ENCODE measurements around the gene SERPINE1. TPM values are rescaled to one million over a fixed set of nuclear protein-coding genes. Genes with fewer than 3 reads are reported as not detected.
"Not testable (repeated sequence)": the region's sequence is repeated elsewhere in the genome, so short reads cannot be mapped to it uniquely, and the experiment has no call there.

SERPINE1 gene
- total RNA-seq, 1 experiment from 2014 or later, result not detected

- Histone ChIP-seq H2AFZ (ENCODE audit: low read length) (no peak overlapping the region), H3K9ac (ENCODE audit: low read length) (no peak overlapping the region), H3K4me3 (ENCODE audit: low read length) (no peak overlapping the region), H3K79me2 (ENCODE audit: low read length) (peaks cover 21% of the 10 kb centered on the region), H3K9me2 (replicated peaks; ENCODE audit: insufficient read depth, low read length) (no peaks in the 10 kb centered on the region), H3K4me2 (ENCODE audit: low read depth, low read length, poor library complexity, severe bottlenecking) (no peak overlapping the region), H3K4me1 (ENCODE audit: low read length) (peaks cover 16% of the 10 kb centered on the region), H3K27ac (ENCODE audit: low read length) (no peak overlapping the region), H3K9me3 (ENCODE audit: low read length) (no peaks in the 10 kb centered on the region), H4K20me1 (ENCODE audit: insufficient read depth, low read depth, low read length) (no peaks in the 10 kb centered on the region), H3K27me3 (ENCODE audit: low read length) (no peaks in the 10 kb centered on the region), H3K36me3 (ENCODE audit: insufficient read depth, low read length) (no peaks in the 10 kb centered on the region)
- no peak for DNase-seq
Observed at GRCh38 chr7:101088858-101089529, 37.9 kb upstream of the SERPINE1 start.

GRCh38 chr7:101089876-101090275 lies 37.0 kb upstream of the SERPINE1 start:
- no peaks in the 10 kb centered on the region for H3K9me2 ChIP-seq (replicated peaks; ENCODE audit: insufficient read depth, low read length)
- H3K27ac ChIP-seq (ENCODE audit: low read length), result no peak overlapping the region
- no peak overlapping the region for H3K9ac ChIP-seq (ENCODE audit: low read length)
- H3K4me1 ChIP-seq (ENCODE audit: low read length), result peaks cover 13% of the 10 kb centered on the region
- no peaks in the 10 kb centered on the region for H3K9me3 ChIP-seq (ENCODE audit: low read length)
- H4K20me1 ChIP-seq (ENCODE audit: insufficient read depth, low read depth, low read length), result no peaks in the 10 kb centered on the region
- no peak overlapping the region for H3K4me3 ChIP-seq (ENCODE audit: low read length)
- H3K4me2 ChIP-seq (ENCODE audit: low read depth, low read length, poor library complexity, severe bottlenecking), result no peak overlapping the region
- DNase-seq, result no peak
- H3K27me3 ChIP-seq (ENCODE audit: low read length), result no peaks in the 10 kb centered on the region
- no peaks in the 10 kb centered on the region for H3K36me3 ChIP-seq (ENCODE audit: insufficient read depth, low read length)
- peaks cover 21% of the 10 kb centered on the region for H3K79me2 ChIP-seq (ENCODE audit: low read length)
- H2AFZ ChIP-seq (ENCODE audit: low read length), result no peak overlapping the region

GRCh38 chr7:101092266-101092905 lies 34.5 kb upstream of the SERPINE1 start:
- H4K20me1 ChIP-seq (ENCODE audit: insufficient read depth, low read depth, low read length), result not testable (repeated sequence)

GRCh38 chr7:101093906-101094305 lies 33.0 kb upstream of the SERPINE1 start:
- no peak overlapping the region for H3K27ac ChIP-seq (ENCODE audit: low read length)
- no peak overlapping the region for H2AFZ ChIP-seq (ENCODE audit: low read length)
- H3K9ac ChIP-seq (ENCODE audit: low read length), result no peak overlapping the region
- H3K9me3 ChIP-seq (ENCODE audit: low read length), result no peaks in the 10 kb centered on the region
- no peak overlapping the region for H3K4me3 ChIP-seq (ENCODE audit: low read length)
- no peaks in the 10 kb centered on the region for H3K4me1 ChIP-seq (ENCODE audit: low read length)
- H3K9me2 ChIP-seq (replicated peaks; ENCODE audit: insufficient read depth, low read length), result no peaks in the 10 kb centered on the region
- H3K79me2 ChIP-seq (ENCODE audit: low read length), result no peaks in the 10 kb centered on the region
- H3K4me2 ChIP-seq (ENCODE audit: low read depth, low read length, poor library complexity, severe bottlenecking), result no peak overlapping the region
- H4K20me1 ChIP-seq (ENCODE audit: insufficient read depth, low read depth, low read length), result no peaks in the 10 kb centered on the region
- DNase-seq, result no peak
- no peaks in the 10 kb centered on the region for H3K36me3 ChIP-seq (ENCODE audit: insufficient read depth, low read length)
- H3K27me3 ChIP-seq (ENCODE audit: low read length), result no peaks in the 10 kb centered on the region

More at GRCh38 chr7:101092266-101092905, 34.5 kb upstream of the SERPINE1 start:
- H3K4me1 ChIP-seq (ENCODE audit: low read length); H2AFZ ChIP-seq (ENCODE audit: low read length); H3K4me2 ChIP-seq (ENCODE audit: low read depth, low read length, poor library complexity, severe bottlenecking); H3K27me3 ChIP-seq (ENCODE audit: low read length); H3K4me3 ChIP-seq (ENCODE audit: low read length); H3K9me2 ChIP-seq (replicated peaks; ENCODE audit: insufficient read depth, low read length); H3K36me3 ChIP-seq (ENCODE audit: insufficient read depth, low read length); H3K79me2 ChIP-seq (ENCODE audit: low read length); H3K9me3 ChIP-seq (ENCODE audit: low read length); H3K27ac ChIP-seq (ENCODE audit: low read length); H3K9ac ChIP-seq (ENCODE audit: low read length); DNase-seq: not testable (repeated sequence)

GRCh38 chr7:101094376-101094775 lies 32.5 kb upstream of the SERPINE1 start:
- Histone ChIP-seq H3K9me2 (replicated peaks; ENCODE audit: insufficient read depth, low read length) (no peaks in the 10 kb centered on the region), H3K4me3 (ENCODE audit: low read length) (no peak overlapping the region), H4K20me1 (ENCODE audit: insufficient read depth, low read depth, low read length) (no peaks in the 10 kb centered on the region), H3K36me3 (ENCODE audit: insufficient read depth, low read length) (no peaks in the 10 kb centered on the region), H3K79me2 (ENCODE audit: low read length) (no peaks in the 10 kb centered on the region), H3K9me3 (ENCODE audit: low read length) (no peaks in the 10 kb centered on the region), H3K27ac (ENCODE audit: low read length) (no peak overlapping the region), H3K4me2 (ENCODE audit: low read depth, low read length, poor library complexity, severe bottlenecking) (no peak overlapping the region), H3K27me3 (ENCODE audit: low read length) (no peaks in the 10 kb centered on the region), H2AFZ (ENCODE audit: low read length) (no peak overlapping the region), H3K4me1 (ENCODE audit: low read length) (no peaks in the 10 kb centered on the region), H3K9ac (ENCODE audit: low read length) (no peak overlapping the region)
- DNase-seq, result no peak

GRCh38 chr7:101094791-101095375 lies 32.0 kb upstream of the SERPINE1 start:
- Histone ChIP-seq H3K27ac (ENCODE audit: low read length) (no peak overlapping the region), H3K79me2 (ENCODE audit: low read length) (no peaks in the 10 kb centered on the region), H3K27me3 (ENCODE audit: low read length) (no peaks in the 10 kb centered on the region), H3K4me2 (ENCODE audit: low read depth, low read length, poor library complexity, severe bottlenecking) (no peak overlapping the region), H4K20me1 (ENCODE audit: insufficient read depth, low read depth, low read length) (no peaks in the 10 kb centered on the region), H2AFZ (ENCODE audit: low read length) (no peak overlapping the region), H3K36me3 (ENCODE audit: insufficient read depth, low read length) (no peaks in the 10 kb centered on the region), H3K9me2 (replicated peaks; ENCODE audit: insufficient read depth, low read length) (no peaks in the 10 kb centered on the region), H3K4me1 (ENCODE audit: low read length) (no peaks in the 10 kb centered on the region), H3K9ac (ENCODE audit: low read length) (no peak overlapping the region), H3K9me3 (ENCODE audit: low read length) (no peaks in the 10 kb centered on the region), H3K4me3 (ENCODE audit: low read length) (no peak overlapping the region)
- DNase-seq, result peak; percentile 51

- no peak overlapping the region for H3K4me3 ChIP-seq (ENCODE audit: low read length)
- no peak overlapping the region for H3K9ac ChIP-seq (ENCODE audit: low read length)
- no peaks in the 10 kb centered on the region for H3K27me3 ChIP-seq (ENCODE audit: low read length)
- no peak overlapping the region for H2AFZ ChIP-seq (ENCODE audit: low read length)
- no peaks in the 10 kb centered on the region for H3K4me1 ChIP-seq (ENCODE audit: low read length)
- H3K79me2 ChIP-seq (ENCODE audit: low read length), result no peaks in the 10 kb centered on the region
- no peaks in the 10 kb centered on the region for H3K9me3 ChIP-seq (ENCODE audit: low read length)
- H3K9me2 ChIP-seq (replicated peaks; ENCODE audit: insufficient read depth, low read length), result no peaks in the 10 kb centered on the region
- H3K36me3 ChIP-seq (ENCODE audit: insufficient read depth, low read length), result no peaks in the 10 kb centered on the region
- no peak for DNase-seq
- no peak overlapping the region for H3K4me2 ChIP-seq (ENCODE audit: low read depth, low read length, poor library complexity, severe bottlenecking)
- H4K20me1 ChIP-seq (ENCODE audit: insufficient read depth, low read depth, low read length), result no peaks in the 10 kb centered on the region
- H3K27ac ChIP-seq (ENCODE audit: low read length), result no peak overlapping the region
Observed at GRCh38 chr7:101096331-101096956, 30.5 kb upstream of the SERPINE1 start.

- no peak overlapping the region for H3K4me3 ChIP-seq (ENCODE audit: low read length)
- no peak overlapping the region for H3K4me2 ChIP-seq (ENCODE audit: low read depth, low read length, poor library complexity, severe bottlenecking)
- H3K9me2 ChIP-seq (replicated peaks; ENCODE audit: insufficient read depth, low read length), result no peaks in the 10 kb centered on the region
- H3K36me3 ChIP-seq (ENCODE audit: insufficient read depth, low read length), result no peaks in the 10 kb centered on the region
- H4K20me1 ChIP-seq (ENCODE audit: insufficient read depth, low read depth, low read length), result no peaks in the 10 kb centered on the region
- H3K79me2 ChIP-seq (ENCODE audit: low read length), result no peaks in the 10 kb centered on the region
- no peak overlapping the region for H2AFZ ChIP-seq (ENCODE audit: low read length)
- DNase-seq, result no peak
- H3K27ac ChIP-seq (ENCODE audit: low read length), result no peak overlapping the region
- H3K9me3 ChIP-seq (ENCODE audit: low read length), result no peaks in the 10 kb centered on the region
- no peaks in the 10 kb centered on the region for H3K4me1 ChIP-seq (ENCODE audit: low read length)
- no peak overlapping the region for H3K9ac ChIP-seq (ENCODE audit: low read length)
- no peaks in the 10 kb centered on the region for H3K27me3 ChIP-seq (ENCODE audit: low read length)
Observed at GRCh38 chr7:101096957-101097347, 30.0 kb upstream of the SERPINE1 start.
